HepG2 (cell line): ENCODE measurements around the gene HMCN2. TPM values are rescaled to one million over a fixed set of nuclear protein-coding genes. Genes with fewer than 3 reads are reported as not detected.

ENCODE experiments used
- ATAC-seq: fragments of 200-7000 bp; cut with Tn5 transposase; 3 replicates; pipeline ENCODE4 v1.9.1; 2020; ENCODE audit warnings: mild to moderate bottlenecking, moderate library complexity
- BruUV-seq: library from RNA; stranded (reverse); fragments of 400-500 nt; replicated peaks from 2 replicates; lab custom pipeline; 2021; lab: Mats Ljungman, UMichigan
- CTCF ChIA-PET: fragments of 300-600 bp; formaldehyde crosslinking; extraction: SDS; loops from one replicate; lab custom pipeline; 2021; ENCODE audit warnings: low total read pairs, inconsistent platforms, low intra/inter-chr PET ratio; lab: Yijun Ruan, JAX
- POLR2A ChIA-PET: fragments of 350-600 bp; sonication (Branson Sonifier 250); formaldehyde crosslinking; loops from one replicate; lab custom pipeline; 2020; ENCODE audit warnings: antibody characterized with exemption, inconsistent platforms; lab: Yijun Ruan, JAX
- DNase-seq: peaks from one replicate; pipeline ENCODE4 v3.0.0-alpha.2; 2015; ENCODE audit warnings: low spot score
- FAIRE-seq: peaks from 3 replicates; lab custom pipeline; 2011; peaks lifted over from hg19 to GRCh38; lab: Jason Lieb, UNC
- H2AFZ ChIP-seq: one replicate; pipeline ENCODE4 v1.6.1; 2011; ENCODE audit warnings: low read length, inconsistent platforms
- H3K27ac ChIP-seq: fragments of 300-600 bp; 3 replicates; pipeline ENCODE4 v1.8.0; 2011; ENCODE audit warnings: mixed run types, mild to moderate bottlenecking, mixed read lengths, low read length, inconsistent platforms; ENCODE audit not compliant: insufficient read depth; ENCODE audit errors: extremely low read length
- H3K27me3 ChIP-seq, 2 experiments: fragments of 200-600 bp in 1 of 2; 2 replicates in 1 of 2; 3 replicates in 1 of 2; pipeline versions ENCODE4 v1.6.0 to v1.8.0; 2011; ENCODE audit warnings: low read length in 2 of 2, mild to moderate bottlenecking in 2 of 2, moderate library complexity in 2 of 2, inconsistent platforms in 1 of 2; ENCODE audit not compliant: insufficient read depth in 2 of 2, control insufficient read depth in 1 of 2
- H3K36me3 ChIP-seq, 2 experiments: fragments of 200-600 bp in 1 of 2; replicated peaks in 1 of 2; 2 replicates in 1 of 2; 3 replicates in 1 of 2; pipeline versions ENCODE4 v1.5.1 to v1.8.0; 2011; ENCODE audit warnings: low read length in 2 of 2, inconsistent platforms in 1 of 2; ENCODE audit not compliant: insufficient read depth in 2 of 2, control insufficient read depth in 1 of 2
- H3K4me1 ChIP-seq: 2 replicates; pipeline ENCODE4 v1.5.1; 2012; ENCODE audit warnings: low read length, inconsistent platforms; ENCODE audit not compliant: insufficient read depth
- H3K4me2 ChIP-seq: 2 replicates; pipeline ENCODE4 v1.6.0; 2011; ENCODE audit warnings: low read depth, low read length, inconsistent platforms
- H3K4me3 ChIP-seq, 3 experiments: fragments of 200-600 bp in 1 of 3; sonication (generic), shearing (Covaris generic) in 1 of 3; replicated peaks in 1 of 3; 2 replicates each; pipeline ENCODE4 v1.5.1; 2011 to 2016; ENCODE audit warnings: low read length in 3 of 3, inconsistent platforms in 2 of 3, low read depth in 2 of 3, mild to moderate bottlenecking in 2 of 3, control low read depth in 1 of 3, mixed read lengths in 1 of 3; ENCODE audit not compliant: insufficient read depth in 1 of 3
- H3K79me2 ChIP-seq: one replicate; pipeline ENCODE4 v1.6.1; 2011; ENCODE audit warnings: low read length, inconsistent platforms; ENCODE audit not compliant: insufficient read depth
- H3K9ac ChIP-seq: 2 replicates; pipeline ENCODE4 v1.6.0; 2011; ENCODE audit warnings: mild to moderate bottlenecking, low read depth, low read length, inconsistent platforms; ENCODE audit not compliant: insufficient read depth
- H3K9me3 ChIP-seq: 2 replicates; pipeline ENCODE4 v1.5.1; 2012; ENCODE audit warnings: mild to moderate bottlenecking, low read length
- H4K20me1 ChIP-seq: 2 replicates; pipeline ENCODE4 v1.6.0; 2011; ENCODE audit warnings: inconsistent platforms, mild to moderate bottlenecking, low read length, moderate library complexity; ENCODE audit not compliant: insufficient read depth
- NCOA1 ChIP-seq: sonication (generic); formaldehyde crosslinking; IDR thresholded peaks from 2 replicates; pipeline ENCODE4 v1.9.0; 2021; ENCODE audit warnings: missing genetic modification reagents
- PHF8 ChIP-seq: sonication (generic); formaldehyde crosslinking; IDR thresholded peaks from 2 replicates; pipeline ENCODE4 v1.5.0; 2020; ENCODE audit warnings: missing genetic modification reagents
- WGBS: methylation state at CpG from one replicate; pipeline ENCODE4 v1.1.6; 2017; ENCODE audit warnings: low lambda C conversion rate; 5-methylcytosine and 5-hydroxymethylcytosine counted together
- in situ Hi-C: cut with HindIII; loops from 2 replicates; pipeline ENCODE4 v1.10.0; 2017; ENCODE audit warnings: low pct_unique_long_range_greater_than_20kb; ENCODE audit not compliant: extremely low pct_ligation_motif_present
- intact Hi-C: fragments of 100-400 bp; cut with micrococcal nuclease; formaldehyde crosslinking; loops from one replicate; pipeline ENCODE4 v1.10.0; 2022; ENCODE audit not compliant: unreplicated experiment
- polyA plus RNA-seq, 8 experiments: library from polyadenylated mRNA; depleted of rRNA in 3 of 8; stranded (reverse) in 7 of 8; unstranded in 1 of 8; fragments of >200 nt; fragmentation: Illumina TruSeq in 4 of 8; extraction: Trizol in 4 of 8; gene quantifications; 2 replicates each; pipeline versions ENCODE4 v1.2.1 to v1.2.3, GENCODE V29; 2011 to 2016; ENCODE audit warnings: low read depth in 4 of 8, missing spikeins in 1 of 8, mixed read lengths in 1 of 8; ENCODE audit not compliant: insufficient read depth in 1 of 8
- total RNA-seq, 5 experiments: library from RNA; depleted of rRNA; stranded (reverse); fragments of >200 nt; fragmentation: Illumina TruSeq; extraction: Trizol; gene quantifications; 2 replicates each; pipeline ENCODE4 v1.2.3, GENCODE V29; 2016; ENCODE audit warnings: low read depth in 1 of 5
- TF ChIP-seq, protein P1 (sequence below): sonication (generic); formaldehyde crosslinking; IDR thresholded peaks from 2 replicates; pipeline ENCODE4 v1.4.0; 2020; ENCODE audit warnings: missing genetic modification reagents, borderline replicate concordance
- TF ChIP-seq, protein P2 (sequence below): sonication (generic); formaldehyde crosslinking; IDR thresholded peaks from 2 replicates; pipeline ENCODE4 v1.4.0; 2020; ENCODE audit warnings: missing genetic modification reagents

HMCN2 gene
- total and polyA plus RNA-seq, 2 of the 13 experiments (the other 11 are each of a cell fraction or from before 2014, with no cell fraction given), result 0.09 TPM; not detected in 1

DNA sequence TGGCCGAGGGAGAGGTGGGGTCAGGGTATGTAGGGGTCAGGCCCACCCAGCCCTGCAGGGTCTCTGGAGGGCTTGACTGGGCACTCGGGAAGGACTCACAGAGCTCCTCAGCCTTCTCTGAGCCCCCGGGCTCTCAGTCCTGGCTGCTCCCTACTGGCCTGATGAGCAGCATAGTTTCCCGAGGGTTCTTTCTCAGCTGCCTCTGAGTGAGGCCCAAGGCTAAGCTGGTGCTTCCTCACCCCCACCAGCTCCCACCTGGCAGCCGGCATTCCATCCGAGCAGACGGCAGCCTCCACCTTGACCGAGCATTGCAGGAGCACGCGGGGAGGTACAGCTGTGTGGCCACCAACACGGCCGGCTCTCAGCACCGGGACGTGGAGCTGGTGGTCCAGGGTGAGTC lies 56.0 kb downstream of the HMCN2 start:
- Histone ChIP-seq H3K79me2 (no peaks in the 10 kb centered on the region), H4K20me1 (no peaks in the 10 kb centered on the region), H2AFZ (no peak overlapping the region), H3K4me1 (peaks cover 25% of the 10 kb centered on the region), H3K4me2 (no peak overlapping the region), H3K4me3 (no peak overlapping the region), H3K36me3 (no peaks in the 10 kb centered on the region), H3K27ac (no peak overlapping the region)
- ATAC-seq, result no peak
- 51% methylated on average over 11 of the region's 14 CpGs for WGBS
- in situ Hi-C loops, result no loop called here
- intact Hi-C loops, result no loop called here
- CTCF ChIA-PET, result no interaction called here
- TF ChIP-seq, protein P1, sequence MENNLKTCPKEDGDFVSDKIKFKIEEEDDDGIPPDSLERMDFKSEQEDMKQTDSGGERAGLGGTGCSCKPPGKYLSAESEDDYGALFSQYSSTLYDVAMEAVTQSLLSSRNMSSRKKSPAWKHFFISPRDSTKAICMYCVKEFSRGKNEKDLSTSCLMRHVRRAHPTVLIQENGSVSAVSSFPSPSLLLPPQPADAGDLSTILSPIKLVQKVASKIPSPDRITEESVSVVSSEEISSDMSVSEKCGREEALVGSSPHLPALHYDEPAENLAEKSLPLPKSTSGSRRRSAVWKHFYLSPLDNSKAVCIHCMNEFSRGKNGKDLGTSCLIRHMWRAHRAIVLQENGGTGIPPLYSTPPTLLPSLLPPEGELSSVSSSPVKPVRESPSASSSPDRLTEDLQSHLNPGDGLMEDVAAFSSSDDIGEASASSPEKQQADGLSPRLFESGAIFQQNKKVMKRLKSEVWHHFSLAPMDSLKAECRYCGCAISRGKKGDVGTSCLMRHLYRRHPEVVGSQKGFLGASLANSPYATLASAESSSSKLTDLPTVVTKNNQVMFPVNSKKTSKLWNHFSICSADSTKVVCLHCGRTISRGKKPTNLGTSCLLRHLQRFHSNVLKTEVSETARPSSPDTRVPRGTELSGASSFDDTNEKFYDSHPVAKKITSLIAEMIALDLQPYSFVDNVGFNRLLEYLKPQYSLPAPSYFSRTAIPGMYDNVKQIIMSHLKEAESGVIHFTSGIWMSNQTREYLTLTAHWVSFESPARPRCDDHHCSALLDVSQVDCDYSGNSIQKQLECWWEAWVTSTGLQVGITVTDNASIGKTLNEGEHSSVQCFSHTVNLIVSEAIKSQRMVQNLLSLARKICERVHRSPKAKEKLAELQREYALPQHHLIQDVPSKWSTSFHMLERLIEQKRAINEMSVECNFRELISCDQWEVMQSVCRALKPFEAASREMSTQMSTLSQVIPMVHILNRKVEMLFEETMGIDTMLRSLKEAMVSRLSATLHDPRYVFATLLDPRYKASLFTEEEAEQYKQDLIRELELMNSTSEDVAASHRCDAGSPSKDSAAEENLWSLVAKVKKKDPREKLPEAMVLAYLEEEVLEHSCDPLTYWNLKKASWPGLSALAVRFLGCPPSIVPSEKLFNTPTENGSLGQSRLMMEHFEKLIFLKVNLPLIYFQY (CRISPR knock-in tag), result no peak
- TF ChIP-seq, protein P2, sequence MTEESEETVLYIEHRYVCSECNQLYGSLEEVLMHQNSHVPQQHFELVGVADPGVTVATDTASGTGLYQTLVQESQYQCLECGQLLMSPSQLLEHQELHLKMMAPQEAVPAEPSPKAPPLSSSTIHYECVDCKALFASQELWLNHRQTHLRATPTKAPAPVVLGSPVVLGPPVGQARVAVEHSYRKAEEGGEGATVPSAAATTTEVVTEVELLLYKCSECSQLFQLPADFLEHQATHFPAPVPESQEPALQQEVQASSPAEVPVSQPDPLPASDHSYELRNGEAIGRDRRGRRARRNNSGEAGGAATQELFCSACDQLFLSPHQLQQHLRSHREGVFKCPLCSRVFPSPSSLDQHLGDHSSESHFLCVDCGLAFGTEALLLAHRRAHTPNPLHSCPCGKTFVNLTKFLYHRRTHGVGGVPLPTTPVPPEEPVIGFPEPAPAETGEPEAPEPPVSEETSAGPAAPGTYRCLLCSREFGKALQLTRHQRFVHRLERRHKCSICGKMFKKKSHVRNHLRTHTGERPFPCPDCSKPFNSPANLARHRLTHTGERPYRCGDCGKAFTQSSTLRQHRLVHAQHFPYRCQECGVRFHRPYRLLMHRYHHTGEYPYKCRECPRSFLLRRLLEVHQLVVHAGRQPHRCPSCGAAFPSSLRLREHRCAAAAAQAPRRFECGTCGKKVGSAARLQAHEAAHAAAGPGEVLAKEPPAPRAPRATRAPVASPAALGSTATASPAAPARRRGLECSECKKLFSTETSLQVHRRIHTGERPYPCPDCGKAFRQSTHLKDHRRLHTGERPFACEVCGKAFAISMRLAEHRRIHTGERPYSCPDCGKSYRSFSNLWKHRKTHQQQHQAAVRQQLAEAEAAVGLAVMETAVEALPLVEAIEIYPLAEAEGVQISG (CRISPR knock-in tag), result no peak
- TF ChIP-seq NCOA1 (CRISPR knock-in tag) (no peak), PHF8 (CRISPR knock-in tag) (no peak)
- TF ChIP-seq, all 625 proteins: peak for 0
- H3K27me3 ChIP-seq, result peaks cover 2 to 34% of the 10 kb centered on the region in 2 experiments; a peak in 4 of 5 replicates
- no TSS peak for BruUV-seq
- FAIRE-seq, result no peak
- no peak for DNase-seq
- POLR2A ChIA-PET, result no interaction called here
- H3K9ac ChIP-seq, result no peak overlapping the region
- H3K9me3 ChIP-seq, result no peaks in the 10 kb centered on the region
